HepG2 (cell line): ENCODE data around the gene LGR6.

Experiments used
- BRD4 ChIP-seq: sonication (generic); formaldehyde crosslinking; IDR thresholded peaks from 2 replicates; pipeline ENCODE4 v1.4.0; 2020; ENCODE audit warnings: missing genetic modification reagents
- CBFB ChIP-seq: sonication (generic); formaldehyde crosslinking; IDR thresholded peaks from 2 replicates; pipeline ENCODE4 v1.4.0; 2020; ENCODE audit warnings: missing genetic modification reagents
- CBX2 ChIP-seq, 2 experiments: fragments of 200-600 bp in 1 of 2; sonication (generic); formaldehyde crosslinking in 1 of 2; IDR thresholded peaks; 2 replicates each; pipeline versions ENCODE4 v1.7.0 to v1.8.1; 2018 to 2022; ENCODE audit warnings: low read depth in 2 of 2, low read length in 1 of 2, mild to moderate bottlenecking in 1 of 2, missing genetic modification reagents in 1 of 2
- PCBP1 ChIP-seq: fragments of 200-400 bp; formaldehyde crosslinking; IDR thresholded peaks from 2 replicates; pipeline ENCODE4 v1.6.1; 2017; ENCODE audit warnings: mild to moderate bottlenecking, low read depth, low read length, borderline replicate concordance
- POLR2AphosphoS5 ChIP-seq: IDR thresholded peaks from 2 replicates; pipeline ENCODE4 v1.6.1; 2012; ENCODE audit warnings: low read depth, low read length
- RFX5 ChIP-seq: IDR thresholded peaks from 2 replicates; pipeline ENCODE4 v1.6.1; 2011; ENCODE audit warnings: low read depth, low read length, improper control_type of control experiment
- SCMH1 ChIP-seq: sonication (generic); formaldehyde crosslinking; IDR thresholded peaks from 2 replicates; pipeline ENCODE4 v1.9.0; 2021; ENCODE audit warnings: missing genetic modification reagents, mild to moderate bottlenecking, borderline replicate concordance
- SETDB1 ChIP-seq: sonication (generic); formaldehyde crosslinking; IDR thresholded peaks from 2 replicates; pipeline ENCODE4 v1.5.1; 2020; ENCODE audit warnings: missing genetic modification reagents, mild to moderate bottlenecking, borderline replicate concordance
- ZBTB26 ChIP-seq: IDR thresholded peaks from 2 replicates; pipeline ENCODE4 v1.6.1; 2016; ENCODE audit warnings: missing compliant biosample characterization, missing genetic modification reagents, borderline replicate concordance
- ZGPAT ChIP-seq: IDR thresholded peaks from 2 replicates; pipeline ENCODE4 v1.6.1; 2016; ENCODE audit warnings: mild to moderate bottlenecking
- ZNF558 ChIP-seq: sonication (generic); formaldehyde crosslinking; IDR thresholded peaks from 2 replicates; pipeline ENCODE4 v1.9.0; 2022; ENCODE audit warnings: mild to moderate bottlenecking, missing genetic modification reagents, borderline replicate concordance
- TF ChIP-seq, protein P1 (sequence below): sonication (generic); formaldehyde crosslinking; IDR thresholded peaks from 2 replicates; pipeline ENCODE4 v1.5.0; 2020; ENCODE audit warnings: mild to moderate bottlenecking, missing genetic modification reagents, moderate library complexity
- TF ChIP-seq, protein P2 (sequence below): sonication (generic); formaldehyde crosslinking; IDR thresholded peaks from 2 replicates; pipeline ENCODE4 v1.4.0; 2020; ENCODE audit warnings: missing genetic modification reagents
- TF ChIP-seq, protein P3 (sequence below): sonication (generic); formaldehyde crosslinking; IDR thresholded peaks from 2 replicates; pipeline ENCODE4 v1.5.1; 2020; ENCODE audit warnings: missing genetic modification reagents, mild to moderate bottlenecking, borderline replicate concordance

DNA sequence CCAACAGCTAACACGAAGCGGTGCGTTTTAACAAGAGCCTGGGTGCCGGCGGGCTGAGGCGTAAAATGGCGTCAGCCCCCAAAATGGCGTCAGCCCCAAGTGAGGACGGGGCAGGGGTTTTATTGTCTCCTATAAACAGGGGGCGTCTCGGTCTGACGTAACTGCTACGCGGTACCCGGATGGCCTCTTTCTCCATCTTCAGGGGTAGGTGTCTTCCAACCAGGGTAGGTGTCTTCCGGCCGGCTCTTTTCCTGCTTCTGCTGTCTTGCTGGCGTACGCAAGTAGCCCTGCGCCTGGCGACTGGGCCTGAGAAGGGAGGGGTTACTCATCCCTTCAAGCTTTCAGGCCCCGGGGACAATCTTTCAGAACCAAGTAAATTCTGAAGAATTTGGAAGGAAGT, 45.3 kb downstream of the LGR6 start:
- no peak for TF ChIP-seq ZBTB26 (CRISPR knock-in tag)
- TF ChIP-seq ZGPAT (CRISPR knock-in tag) = no peak
- TF ChIP-seq CBX2 (IDR thresholded peaks at IDR 0.05; ENCODE audit: low read depth, low read length) = no peak
- no peak for TF ChIP-seq CBX2 (CRISPR knock-in tag; IDR thresholded peaks at IDR 0.05; ENCODE audit: low read depth)
- TF ChIP-seq SETDB1 = no peak
- no peak for TF ChIP-seq ZNF558
- TF ChIP-seq SCMH1 (CRISPR knock-in tag) = no peak
- no peak for TF ChIP-seq BRD4 (CRISPR knock-in tag)
- TF ChIP-seq, protein P1, sequence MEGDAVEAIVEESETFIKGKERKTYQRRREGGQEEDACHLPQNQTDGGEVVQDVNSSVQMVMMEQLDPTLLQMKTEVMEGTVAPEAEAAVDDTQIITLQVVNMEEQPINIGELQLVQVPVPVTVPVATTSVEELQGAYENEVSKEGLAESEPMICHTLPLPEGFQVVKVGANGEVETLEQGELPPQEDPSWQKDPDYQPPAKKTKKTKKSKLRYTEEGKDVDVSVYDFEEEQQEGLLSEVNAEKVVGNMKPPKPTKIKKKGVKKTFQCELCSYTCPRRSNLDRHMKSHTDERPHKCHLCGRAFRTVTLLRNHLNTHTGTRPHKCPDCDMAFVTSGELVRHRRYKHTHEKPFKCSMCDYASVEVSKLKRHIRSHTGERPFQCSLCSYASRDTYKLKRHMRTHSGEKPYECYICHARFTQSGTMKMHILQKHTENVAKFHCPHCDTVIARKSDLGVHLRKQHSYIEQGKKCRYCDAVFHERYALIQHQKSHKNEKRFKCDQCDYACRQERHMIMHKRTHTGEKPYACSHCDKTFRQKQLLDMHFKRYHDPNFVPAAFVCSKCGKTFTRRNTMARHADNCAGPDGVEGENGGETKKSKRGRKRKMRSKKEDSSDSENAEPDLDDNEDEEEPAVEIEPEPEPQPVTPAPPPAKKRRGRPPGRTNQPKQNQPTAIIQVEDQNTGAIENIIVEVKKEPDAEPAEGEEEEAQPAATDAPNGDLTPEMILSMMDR (CRISPR knock-in tag) = no peak
- no peak for TF ChIP-seq POLR2AphosphoS5
- TF ChIP-seq RFX5 = no peak
- TF ChIP-seq CBFB (CRISPR knock-in tag) = no peak
- TF ChIP-seq, protein P2, sequence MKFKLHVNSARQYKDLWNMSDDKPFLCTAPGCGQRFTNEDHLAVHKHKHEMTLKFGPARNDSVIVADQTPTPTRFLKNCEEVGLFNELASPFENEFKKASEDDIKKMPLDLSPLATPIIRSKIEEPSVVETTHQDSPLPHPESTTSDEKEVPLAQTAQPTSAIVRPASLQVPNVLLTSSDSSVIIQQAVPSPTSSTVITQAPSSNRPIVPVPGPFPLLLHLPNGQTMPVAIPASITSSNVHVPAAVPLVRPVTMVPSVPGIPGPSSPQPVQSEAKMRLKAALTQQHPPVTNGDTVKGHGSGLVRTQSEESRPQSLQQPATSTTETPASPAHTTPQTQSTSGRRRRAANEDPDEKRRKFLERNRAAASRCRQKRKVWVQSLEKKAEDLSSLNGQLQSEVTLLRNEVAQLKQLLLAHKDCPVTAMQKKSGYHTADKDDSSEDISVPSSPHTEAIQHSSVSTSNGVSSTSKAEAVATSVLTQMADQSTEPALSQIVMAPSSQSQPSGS (CRISPR knock-in tag) = no peak
- no peak for TF ChIP-seq PCBP1
- TF ChIP-seq, protein P3, sequence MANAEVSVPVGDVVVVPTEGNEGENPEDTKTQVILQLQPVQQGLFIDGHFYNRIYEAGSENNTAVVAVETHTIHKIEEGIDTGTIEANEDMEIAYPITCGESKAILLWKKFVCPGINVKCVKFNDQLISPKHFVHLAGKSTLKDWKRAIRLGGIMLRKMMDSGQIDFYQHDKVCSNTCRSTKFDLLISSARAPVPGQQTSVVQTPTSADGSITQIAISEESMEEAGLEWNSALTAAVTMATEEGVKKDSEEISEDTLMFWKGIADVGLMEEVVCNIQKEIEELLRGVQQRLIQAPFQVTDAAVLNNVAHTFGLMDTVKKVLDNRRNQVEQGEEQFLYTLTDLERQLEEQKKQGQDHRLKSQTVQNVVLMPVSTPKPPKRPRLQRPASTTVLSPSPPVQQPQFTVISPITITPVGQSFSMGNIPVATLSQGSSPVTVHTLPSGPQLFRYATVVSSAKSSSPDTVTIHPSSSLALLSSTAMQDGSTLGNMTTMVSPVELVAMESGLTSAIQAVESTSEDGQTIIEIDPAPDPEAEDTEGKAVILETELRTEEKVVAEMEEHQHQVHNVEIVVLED (CRISPR knock-in tag) = no peak
